NK-92 treated with Interleukin-12 subunit alpha and Interleukin-12 subunit beta, amount 100 ng/mL, for 24 hours (cell line): ENCODE results near the gene UGT1A8.
"Not testable (repeated sequence)": the region's sequence is repeated elsewhere in the genome, so short reads cannot be mapped to it uniquely, and the experiment has no call there.

Experiments
- DNase-seq: peaks from one replicate; lab custom pipeline; 2025; lab: John Stamatoyannopoulos, UW

The UGT1A8 gene

GRCh38 chr2:233617476-233617875 is at the start of gene UGT1A8:
TSS of gene UGT1A8 (plus strand) at chr2:233617633. CDS start at chr2:233617708, 75 bp downstream.
- not testable (repeated sequence) for DNase-seq

- DNase-seq = no peak
These were observed 46.4 kb upstream of the UGT1A8 start for GRCh38 chr2:233571001-233571400.

- DNase-seq = no peak
These were observed 46.0 kb upstream of the UGT1A8 start for GRCh38 chr2:233571462-233571861.

- no peak for DNase-seq
These were observed 45.0 kb upstream of the UGT1A8 start for GRCh38 chr2:233572468-233572867.

GRCh38 chr2:233577341-233577740 is 40.1 kb upstream of the UGT1A8 start:
- not testable (repeated sequence) for DNase-seq

GRCh38 chr2:233583217-233583965 is 34.0 kb upstream of the UGT1A8 start:
- DNase-seq = not testable (repeated sequence)

- DNase-seq = no peak
These were observed 33.2 kb upstream of the UGT1A8 start for GRCh38 chr2:233584210-233584609.

- no peak for DNase-seq
These were observed 29.0 kb upstream of the UGT1A8 start for GRCh38 chr2:233588400-233588799.

GRCh38 chr2:233592706-233593105 is 24.7 kb upstream of the UGT1A8 start:
- not testable (repeated sequence) for DNase-seq

- no peak for DNase-seq
These were observed 24.2 kb upstream of the UGT1A8 start for GRCh38 chr2:233593201-233593600.

GRCh38 chr2:233597522-233597921 is 19.9 kb upstream of the UGT1A8 start:
- no peak for DNase-seq

- DNase-seq = no peak
These were observed 18.5 kb upstream of the UGT1A8 start for GRCh38 chr2:233598952-233599351.

GRCh38 chr2:233600386-233600785 is 17.0 kb upstream of the UGT1A8 start:
- no peak for DNase-seq

GRCh38 chr2:233602076-233602475 is 15.4 kb upstream of the UGT1A8 start:
- no peak for DNase-seq

- no peak for DNase-seq
These were observed 13.9 kb upstream of the UGT1A8 start for GRCh38 chr2:233603520-233603919.

GRCh38 chr2:233604826-233605225 is 12.6 kb upstream of the UGT1A8 start:
- DNase-seq = no peak

- no peak for DNase-seq
These were observed 11.8 kb upstream of the UGT1A8 start for GRCh38 chr2:233605680-233606079.

GRCh38 chr2:233611284-233611683 is 6.1 kb upstream of the UGT1A8 start:
- no peak for DNase-seq

GRCh38 chr2:233620204-233620603 is 2.8 kb downstream of the UGT1A8 start:
- DNase-seq = no peak

- DNase-seq = not testable (repeated sequence)
These were observed 4.4 kb downstream of the UGT1A8 start for GRCh38 chr2:233621863-233622262.

GRCh38 chr2:233627331-233628025 is 10.0 kb downstream of the UGT1A8 start:
- no peak for DNase-seq

- DNase-seq = not testable (repeated sequence)
These were observed 18.9 kb downstream of the UGT1A8 start, which contains the start of gene UGT1A10 for GRCh38 chr2:233636306-233636705. TSS of gene UGT1A10 (plus strand) at chr2:233636448. CDS start at chr2:233636523, 75 bp downstream.

- DNase-seq = no peak
These were observed 21.4 kb downstream of the UGT1A8 start for GRCh38 chr2:233638836-233639235.
